IMR-90 (cell line): Measurements from ENCODE around the gene PGA3. TPM values are rescaled to one million over a fixed set of nuclear protein-coding genes. Genes with fewer than 3 reads are reported as not detected.
"Not testable (repeated sequence)": the region's sequence is repeated elsewhere in the genome, so short reads cannot be mapped to it uniquely, and the experiment has no call there.

Source experiments
- ATAC-seq: fragments of 200-7000 bp; cut with Tn5 transposase; 2 replicates; pipeline ENCODE4 v1.9.1; 2020; ENCODE audit warnings: low read depth, mild to moderate bottlenecking, moderate library complexity
- BruUV-seq: library from RNA; stranded (reverse); fragments of 400-500 nt; replicated peaks from 2 replicates; lab custom pipeline; 2021; lab: Mats Ljungman, UMichigan
- CTCF ChIA-PET: fragments of 300-600 bp; formaldehyde crosslinking; extraction: SDS; loops from one replicate; lab custom pipeline; 2021; ENCODE audit warnings: antibody characterized with exemption; lab: Yijun Ruan, JAX
- POLR2A ChIA-PET: fragments of 300-600 bp; sonication (Branson Sonifier 250); formaldehyde crosslinking; loops from one replicate; lab custom pipeline; 2022; ENCODE audit warnings: antibody characterized with exemption; ENCODE audit not compliant: unreplicated experiment; lab: Charles Lee
- DNase-seq: peaks from one replicate; pipeline ENCODE4 v3.0.0; 2013
- H2AFZ ChIP-seq: replicated peaks from 2 replicates; pipeline ENCODE3; 2013; ENCODE audit warnings: low read length, mild to moderate bottlenecking; ENCODE audit not compliant: poor library complexity
- H2AK5ac ChIP-seq: 2 replicates; pipeline ENCODE4 v1.6.1; 2013; ENCODE audit warnings: low read depth, low read length, inconsistent platforms
- H2AK9ac ChIP-seq: replicated peaks from 2 replicates; pipeline ENCODE3; 2013; ENCODE audit warnings: mild to moderate bottlenecking, low read depth, low read length, moderate library complexity; ENCODE audit not compliant: poor library complexity
- H2BK120ac ChIP-seq: 2 replicates; pipeline ENCODE4 v1.6.1; 2013; ENCODE audit warnings: low read depth, low read length, inconsistent platforms
- H2BK15ac ChIP-seq: 3 replicates; pipeline ENCODE4 v1.6.1; 2013; ENCODE audit warnings: low read depth, low read length, inconsistent platforms
- H2BK20ac ChIP-seq: 2 replicates; pipeline ENCODE4 v1.6.1; 2013; ENCODE audit warnings: low read depth, mild to moderate bottlenecking, inconsistent platforms, low read length, moderate library complexity
- H2BK5ac ChIP-seq: 2 replicates; pipeline ENCODE4 v1.6.1; 2013; ENCODE audit warnings: mild to moderate bottlenecking, low read depth, low read length, inconsistent platforms; ENCODE audit not compliant: poor library complexity, severe bottlenecking
- H3K14ac ChIP-seq: replicated peaks from 2 replicates; pipeline ENCODE4 v1.6.1; 2013; ENCODE audit warnings: low read depth, low read length, inconsistent platforms
- H3K18ac ChIP-seq: 2 replicates; pipeline ENCODE4 v1.6.1; 2013; ENCODE audit warnings: low read depth, low read length, control low read depth
- H3K23ac ChIP-seq: 2 replicates; pipeline ENCODE4 v1.6.1; 2013; ENCODE audit warnings: low read depth, low read length, inconsistent platforms
- H3K27ac ChIP-seq: 2 replicates; pipeline ENCODE4 v1.5.1; 2013; ENCODE audit warnings: mild to moderate bottlenecking, control low read depth, low read length; ENCODE audit not compliant: insufficient read depth
- H3K27me3 ChIP-seq: 2 replicates; pipeline ENCODE4 v1.6.1; 2013; ENCODE audit warnings: low read length; ENCODE audit not compliant: control insufficient read depth, insufficient read depth
- H3K36me3 ChIP-seq: 2 replicates; pipeline ENCODE4 v1.6.1; 2013; ENCODE audit warnings: low read length, mixed read lengths; ENCODE audit not compliant: control insufficient read depth, insufficient read depth
- H3K4ac ChIP-seq: 2 replicates; pipeline ENCODE4 v1.6.1; 2013; ENCODE audit warnings: low read depth, low read length, inconsistent platforms
- H3K4me1 ChIP-seq: 2 replicates; pipeline ENCODE4 v1.6.1; 2013; ENCODE audit warnings: low read length, mixed read lengths; ENCODE audit not compliant: control insufficient read depth, insufficient read depth
- H3K4me2 ChIP-seq: 2 replicates; pipeline ENCODE4 v1.6.1; 2013; ENCODE audit warnings: low read depth, mild to moderate bottlenecking, control low read depth, low read length, moderate library complexity
- H3K4me3 ChIP-seq: 2 replicates; pipeline ENCODE4 v1.5.1; 2013; ENCODE audit warnings: low read depth, mild to moderate bottlenecking, control low read depth, low read length, moderate library complexity; ENCODE audit not compliant: insufficient read depth
- H3K56ac ChIP-seq: 2 replicates; pipeline ENCODE4 v1.6.1; 2013; ENCODE audit warnings: low read length, inconsistent platforms; ENCODE audit not compliant: insufficient read depth; ENCODE audit errors: extremely low read depth
- H3K79me1 ChIP-seq, 2 experiments: 2 replicates each; pipeline ENCODE4 v1.6.1; 2013; ENCODE audit warnings: low read length in 2 of 2, inconsistent platforms in 1 of 2, low read depth in 1 of 2
- H3K9ac ChIP-seq: 2 replicates; pipeline ENCODE4 v1.6.1; 2013; ENCODE audit warnings: low read depth, low read length, control low read depth
- H3K9me1 ChIP-seq: 2 replicates; pipeline ENCODE4 v1.6.1; 2013; ENCODE audit warnings: low read length, inconsistent platforms; ENCODE audit not compliant: insufficient read depth
- H3K9me3 ChIP-seq: 2 replicates; pipeline ENCODE4 v1.6.1; 2013; ENCODE audit warnings: low read length; ENCODE audit not compliant: control insufficient read depth, insufficient read depth
- H4K20me1 ChIP-seq: 2 replicates; pipeline ENCODE4 v1.6.1; 2013; ENCODE audit warnings: low read length, inconsistent platforms; ENCODE audit not compliant: insufficient read depth
- H4K5ac ChIP-seq: 2 replicates; pipeline ENCODE4 v1.6.1; 2013; ENCODE audit warnings: mild to moderate bottlenecking, low read depth, low read length, control low read depth
- H4K8ac ChIP-seq, 2 experiments: 2 replicates each; pipeline ENCODE4 v1.6.1; 2013; ENCODE audit warnings: low read depth in 2 of 2, low read length in 2 of 2, control low read depth in 1 of 2, inconsistent platforms in 1 of 2
- H4K91ac ChIP-seq: 2 replicates; pipeline ENCODE4 v1.6.1; 2013; ENCODE audit warnings: low read depth, low read length, inconsistent platforms; ENCODE audit not compliant: insufficient read depth
- WGBS, 2 experiments: methylation state at CpG; one replicate each; pipeline versions ENCODE4 v1.1.5 to v1.1.7; 2013; ENCODE audit warnings: missing lambda C conversion rate in 2 of 2; ENCODE audit not compliant: insufficient read length in 1 of 2; ENCODE audit errors: extremely low coverage in 2 of 2; 5-methylcytosine and 5-hydroxymethylcytosine counted together
- dilution Hi-C: fragments of 300-500 bp; cut with HindIII; formaldehyde crosslinking; loops from one replicate; pipeline ENCODE4 v1.14.3; 2018; ENCODE audit warnings: low sequenced_read_pairs; ENCODE audit not compliant: unreplicated experiment
- in situ Hi-C: fragments of 300-500 bp; cut with MboI; formaldehyde crosslinking; loops from 3 replicates; pipeline ENCODE4 v1.14.3; 2019; ENCODE audit warnings: low sequenced_read_pairs, inconsistent platforms, mixed read lengths
- intact Hi-C: fragments of 100-400 bp; cut with micrococcal nuclease; formaldehyde crosslinking; loops from 2 replicates; pipeline ENCODE4 v1.10.0; 2022
- polyA plus RNA-seq, 3 experiments: library from polyadenylated mRNA; depleted of rRNA; stranded (reverse); fragments of >200 nt; gene quantifications; 2 replicates each; pipeline ENCODE4 v1.2.3, GENCODE V29; 2012; ENCODE audit warnings: low replicate concordance in 1 of 3
- total RNA-seq: library from RNA; depleted of rRNA; stranded (reverse); fragments of >200 nt; gene quantifications from 2 replicates; pipeline ENCODE4 v1.2.3, GENCODE V29; 2012

PGA3 gene
- total and polyA plus RNA-seq, 2 of the 4 experiments (the other 2 are of a cell fraction), result 0.18 TPM; not detected in 1

DNA sequence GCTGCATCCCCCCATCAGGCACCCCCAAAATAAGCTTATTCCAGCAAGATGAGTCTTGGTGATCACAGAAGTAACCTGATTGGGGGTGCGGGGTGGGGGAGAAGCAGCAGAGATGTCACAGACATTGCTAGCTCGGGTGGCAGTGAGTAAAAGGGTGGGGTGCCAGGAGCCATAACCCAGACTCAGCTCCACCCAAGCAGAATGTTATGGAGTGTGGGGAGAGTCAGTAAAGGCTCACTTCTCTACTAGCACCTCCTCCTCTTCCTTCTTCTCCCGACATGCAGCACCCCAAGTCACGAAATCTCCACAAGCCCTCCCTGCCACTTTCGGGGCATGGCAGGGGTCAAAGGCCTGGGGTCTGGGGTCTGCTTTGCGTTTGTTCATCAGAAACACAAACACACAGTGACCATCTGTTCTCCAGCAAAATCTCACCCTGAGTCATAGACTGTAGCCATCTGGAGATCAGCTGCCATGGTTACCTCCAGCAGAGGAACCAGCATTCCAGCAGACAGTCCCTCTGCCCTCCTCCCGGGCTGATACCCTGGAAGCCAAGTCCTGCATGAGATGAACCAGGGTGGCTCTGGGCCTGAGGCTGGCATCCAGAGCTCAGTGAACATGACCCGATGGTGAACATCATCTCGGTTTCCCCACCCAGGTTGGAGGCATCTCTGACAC lies 4.5 kb downstream of the PGA3 start:
- H3K4me3 ChIP-seq, dilution Hi-C loops, H3K4me2 ChIP-seq, intact Hi-C loops, H2AK9ac ChIP-seq, H3K4me1 ChIP-seq, H2AFZ ChIP-seq, H4K91ac ChIP-seq, H4K20me1 ChIP-seq, H3K9ac ChIP-seq, H3K18ac ChIP-seq, POLR2A ChIA-PET, H2BK15ac ChIP-seq, H2BK20ac ChIP-seq, H2BK120ac ChIP-seq, DNase-seq, H3K56ac ChIP-seq, H3K14ac ChIP-seq, H3K27ac ChIP-seq, H4K5ac ChIP-seq, H2AK5ac ChIP-seq, CTCF ChIA-PET, H2BK5ac ChIP-seq, H3K27me3 ChIP-seq, H3K9me3 ChIP-seq, BruUV-seq, H3K23ac ChIP-seq, H3K36me3 ChIP-seq, H3K9me1 ChIP-seq, in situ Hi-C loops, H4K8ac ChIP-seq, H3K79me1 ChIP-seq, H3K4ac ChIP-seq: not testable (repeated sequence)
- ATAC-seq, result peak; percentile 91
- no CpG with 5 or more reads among the region's 9 CpGs for WGBS, 2 experiments

DNA sequence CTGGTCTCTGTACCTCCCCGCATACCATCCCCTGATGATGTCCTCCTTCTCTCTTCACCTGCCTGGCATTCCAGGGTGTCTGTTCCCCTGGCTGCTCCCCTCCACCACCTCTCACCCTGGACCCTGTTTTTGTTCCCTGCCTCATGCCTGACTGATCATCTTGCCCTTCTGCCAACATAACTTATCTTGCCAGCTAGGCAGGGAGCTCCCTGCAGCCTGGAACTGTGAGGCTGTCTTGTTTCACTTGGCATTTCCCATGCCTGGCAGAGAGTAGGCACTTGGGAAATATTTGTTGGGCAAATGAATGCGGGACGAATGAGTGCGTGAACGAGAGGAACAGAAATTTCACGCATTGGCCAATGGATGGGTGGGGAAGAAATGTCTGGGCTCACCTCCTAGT lies 7.3 kb downstream of the PGA3 start:
- BruUV-seq, H3K36me3 ChIP-seq, H3K23ac ChIP-seq, H2BK15ac ChIP-seq, H3K4me1 ChIP-seq, DNase-seq, intact Hi-C loops, H2BK120ac ChIP-seq, H4K91ac ChIP-seq, H3K4me2 ChIP-seq, H3K9me1 ChIP-seq, H2AK9ac ChIP-seq, H2AK5ac ChIP-seq, H4K5ac ChIP-seq, H3K18ac ChIP-seq, H3K27me3 ChIP-seq, H3K9me3 ChIP-seq, in situ Hi-C loops, ATAC-seq, H4K8ac ChIP-seq, H2AFZ ChIP-seq, CTCF ChIA-PET, H3K4ac ChIP-seq, H3K27ac ChIP-seq, H3K79me1 ChIP-seq, H4K20me1 ChIP-seq, H3K4me3 ChIP-seq, H3K56ac ChIP-seq, H2BK5ac ChIP-seq, H2BK20ac ChIP-seq, H3K9ac ChIP-seq, dilution Hi-C loops, POLR2A ChIA-PET, H3K14ac ChIP-seq: not testable (repeated sequence)
- no CpG with 5 or more reads among the region's 6 CpGs for WGBS, 2 experiments
